ENCODE data around the gene PCBP3.

GRCh38 chr21:45988366-45989347 lies 345.1 kb downstream of the PCBP3 start:
- TF ChIP-seq POLR2A (IDR thresholded peaks at IDR 0.05) (no peak), CTCF (IDR thresholded peaks at IDR 0.05) (no peak)
